Prostate gland (tissue), 2 donors: ENCODE measurements around the gene MED20. TPM values are rescaled to one million over a fixed set of nuclear protein-coding genes. Genes with fewer than 3 reads are reported as not detected.

Source experiments
- DNase-seq: peaks from one replicate; pipeline ENCODE4 v3.0.0-alpha.2; 2019; ENCODE audit warnings: low spot score
- H3K27ac ChIP-seq, 2 donors: fragments of 200-600 bp; sonication (generic); 2 replicates each; pipeline ENCODE4 v1.5.1; 2017 to 2019
- H3K27me3 ChIP-seq: fragments of 200-600 bp; sonication (generic); replicated peaks from 2 replicates; pipeline ENCODE4 v1.5.1; 2019; ENCODE audit not compliant: insufficient read depth
- H3K36me3 ChIP-seq, 2 donors: fragments of 200-600 bp; sonication (generic); 1 replicate in 1 of 2; 2 replicates in 1 of 2; pipeline versions ENCODE4 v1.5.1 to v1.8.1; 2017 to 2019
- H3K4me1 ChIP-seq: fragments of 200-600 bp; sonication (generic); replicated peaks from 2 replicates; pipeline ENCODE4 v1.5.1; 2019
- H3K4me3 ChIP-seq, 2 donors: fragments of 200-600 bp; sonication (generic); 2 replicates each; pipeline ENCODE4 v1.5.1; 2017 to 2019
- H3K9me3 ChIP-seq: fragments of 200-600 bp; sonication (generic); 2 replicates; pipeline ENCODE4 v1.5.1; 2017
- CTCF ChIP-seq, 4 experiments: fragments of 200-600 bp in 2 of 4; fragments of 450-650 bp in 2 of 4; sonication (generic) in 2 of 4; IDR thresholded peaks; 1 replicate in 3 of 4; 2 replicates in 1 of 4; pipeline ENCODE4 v1.5.1; 2016 to 2019; ENCODE audit warnings: antibody characterized with exemption in 4 of 4, mild to moderate bottlenecking in 2 of 4, moderate library complexity in 2 of 4
- POLR2A ChIP-seq: fragments of 450-650 bp; IDR thresholded peaks from one replicate; pipeline ENCODE4 v1.6.1; 2016; ENCODE audit warnings: antibody characterized with exemption, mild to moderate bottlenecking
- POLR2AphosphoS5 ChIP-seq: sonication (generic); formaldehyde crosslinking; IDR thresholded peaks from one replicate; pipeline ENCODE4 v1.6.1; 2017; ENCODE audit warnings: antibody characterized with exemption
- WGBS: methylation state at CpG from one replicate; pipeline ENCODE4 v1.1.5; 2018; 5-methylcytosine and 5-hydroxymethylcytosine counted together
- intact Hi-C: fragments of 100-400 bp; cut with DNase I; formaldehyde crosslinking; loops from one replicate; pipeline ENCODE4 v1.14.2; 2022
- small RNA-seq, 2 donors: library from RNA; depleted of rRNA; stranded (forward); fragments of <200 nt; gene quantifications; one replicate each; pipeline ENCODE3, GENCODE V24; 2016
- total RNA-seq, 2 donors: library from RNA; depleted of rRNA; stranded (reverse); fragments of >200 nt; gene quantifications; one replicate each; pipeline ENCODE4 v1.1.0, GENCODE V29; 2016

The MED20 gene
- total RNA-seq, 2 donors from 2014 or later, result 20.2 to 25.5 TPM

GRCh38 chr6:41859356-41859755 is 61.6 kb downstream of the MED20 start:
- H3K4me3 ChIP-seq, result no peak overlapping the region
- peaks cover 3% of the 10 kb centered on the region for H3K4me1 ChIP-seq
- intact Hi-C loops, result no loop called here
- DNase-seq, result peak; percentile 36
- H3K27ac ChIP-seq, result peak overlapping the region in 1 of 2 donors; percentile 43
- no peaks in the 10 kb centered on the region for H3K27me3 ChIP-seq
- no peaks in the 10 kb centered on the region for H3K9me3 ChIP-seq
- no peaks in the 10 kb centered on the region for H3K36me3 ChIP-seq
- peak; percentile 87 for TF ChIP-seq POLR2AphosphoS5
- TF ChIP-seq POLR2A, result no peak
- no peak for TF ChIP-seq CTCF (IDR thresholded peaks at IDR 0.05)
- WGBS, result 31% methylated on average over 6 of the region's 6 CpGs

GRCh38 chr6:41858703-41859102 is 62.2 kb downstream of the MED20 start:
- no peak for DNase-seq
- H3K4me3 ChIP-seq, result no peak overlapping the region
- 94% methylated on average over 2 of the region's 2 CpGs for WGBS
- no peaks in the 10 kb centered on the region for H3K27me3 ChIP-seq
- no peaks in the 10 kb centered on the region for H3K9me3 ChIP-seq
- peak overlapping the region in 1 of 2 donors; percentile 20 for H3K27ac ChIP-seq
- TF ChIP-seq POLR2A, result no peak
- TF ChIP-seq CTCF (IDR thresholded peaks at IDR 0.05), result no peak
- TF ChIP-seq POLR2AphosphoS5, result no peak
- peaks cover 3% of the 10 kb centered on the region for H3K4me1 ChIP-seq
- no peaks in the 10 kb centered on the region for H3K36me3 ChIP-seq
- intact Hi-C loops, result no loop called here

Small RNA genes lying within 50 kb of the gene (small RNA-seq; reads per million reads assigned to genes)
- gene RF00019, result 0 reads per million in 2 donors

Other genes with a start within 250 kb of the MED20 start
- 10 to 100 TPM; 28.4 to 31.2 TPM for gene TFEB, start 185.5 kb downstream of the MED20 start, total RNA-seq
- gene PGC, start 173.7 kb downstream of the MED20 start, total RNA-seq, result 100 to 1,000 TPM in 1 of 2 donors, 10 to 100 TPM in 1; 18.4 to 391 TPM
- gene FRS3, start 141.2 kb downstream of the MED20 start, total RNA-seq, result 10 to 100 TPM in 1 of 2 donors, 1 to 10 TPM in 1; 5.9 to 18.4 TPM
- gene PRICKLE4, start 140.4 kb downstream of the MED20 start, total RNA-seq, result 10 to 100 TPM; 11.4 to 11.6 TPM
- gene TOMM6, start 133.4 kb downstream of the MED20 start, total RNA-seq, result 100 to 1,000 TPM; 158 to 233 TPM
- 10 to 100 TPM in 1 of 2 donors, 1 to 10 TPM in 1; 1.7 to 19.5 TPM for gene USP49, start 25.8 kb downstream of the MED20 start, total RNA-seq
- gene BYSL, start 360 bp upstream of the MED20 start, total RNA-seq, result 10 to 100 TPM in 1 of 2 donors, 1 to 10 TPM in 1; 9.5 to 12.6 TPM
- gene CCND3, start 20.7 kb upstream of the MED20 start, total RNA-seq, result 100 to 1,000 TPM; 145 to 153 TPM
- gene TAF8, start 129.4 kb upstream of the MED20 start, total RNA-seq, result 10 to 100 TPM; 35.4 to 42.5 TPM
- gene C6orf132, start 221.5 kb upstream of the MED20 start, total RNA-seq, result 10 to 100 TPM; 30.8 to 45.9 TPM